GM19025 (cell line): ENCODE measurements around the gene MINDY4B.
"Not testable (repeated sequence)": the region's sequence is repeated elsewhere in the genome, so short reads cannot be mapped to it uniquely, and the experiment has no call there.

Experiments
- ATAC-seq: cut with Tn5 transposase; IDR thresholded peaks from one replicate; pipeline ENCODE4 v1.9.1; 2021; ENCODE audit warnings: mild to moderate bottlenecking, low read depth, moderate library complexity; ENCODE audit not compliant: unreplicated experiment

Gene MINDY4B

DNA sequence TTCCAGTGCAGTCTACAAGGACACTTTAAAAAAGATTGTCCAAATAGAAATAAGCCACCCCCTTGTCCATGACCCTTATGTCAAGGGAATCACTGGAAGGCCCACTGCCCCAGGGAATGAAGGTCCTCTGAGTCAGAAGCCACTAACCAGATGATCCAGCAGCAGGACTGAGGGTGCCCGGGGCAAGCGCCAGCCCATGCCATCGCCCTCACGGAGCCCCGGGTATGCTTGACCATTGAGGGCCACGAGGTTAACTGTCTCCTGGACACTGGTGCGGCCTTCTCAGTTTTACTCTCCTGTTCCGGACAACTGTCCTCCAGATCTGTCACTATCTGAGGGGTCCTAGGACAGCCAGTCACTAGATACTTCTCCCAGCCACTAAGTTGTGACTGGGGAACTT is 47.3 kb downstream of the MINDY4B start:
- not testable (repeated sequence) for ATAC-seq

DNA sequence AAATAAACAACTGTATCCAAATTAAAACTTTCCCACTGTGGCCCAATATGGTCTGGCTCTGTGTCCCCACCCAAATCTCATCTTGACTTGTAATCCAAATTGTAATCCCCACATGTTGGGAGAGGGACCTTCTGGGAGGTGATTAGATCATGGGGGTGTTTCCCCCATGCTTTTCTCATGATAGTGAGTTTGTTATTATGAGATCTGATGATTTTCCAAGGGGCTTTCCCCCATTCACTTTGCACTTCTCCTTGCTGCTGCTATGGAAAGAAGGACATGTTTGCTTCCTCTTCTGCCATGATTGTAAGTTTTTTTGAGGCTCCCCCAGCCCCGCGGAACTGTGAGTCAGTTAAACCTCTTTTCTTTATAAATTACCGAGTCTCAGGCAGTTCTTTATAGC is 55.0 kb downstream of the MINDY4B start:
- no peak for ATAC-seq

DNA sequence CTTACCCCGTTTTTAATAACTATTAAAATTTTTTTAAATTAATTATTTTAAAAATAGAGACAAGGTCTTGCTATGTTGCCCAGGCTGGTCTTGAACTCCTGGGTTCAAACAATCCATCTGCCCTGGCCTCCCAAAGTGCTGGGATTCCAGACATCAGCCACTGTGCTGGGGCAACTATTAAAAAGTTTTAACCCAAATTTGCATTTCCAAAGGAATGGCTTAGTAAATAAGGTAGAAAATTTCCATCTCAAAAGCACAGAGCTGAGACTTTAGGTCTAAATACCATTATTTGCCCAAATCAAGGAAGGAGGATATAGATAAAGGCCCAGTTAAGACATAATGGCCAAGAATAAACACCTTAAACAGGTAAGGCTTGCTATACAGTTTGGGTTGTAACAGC is 56.4 kb downstream of the MINDY4B start:
- ATAC-seq, result no peak

DNA sequence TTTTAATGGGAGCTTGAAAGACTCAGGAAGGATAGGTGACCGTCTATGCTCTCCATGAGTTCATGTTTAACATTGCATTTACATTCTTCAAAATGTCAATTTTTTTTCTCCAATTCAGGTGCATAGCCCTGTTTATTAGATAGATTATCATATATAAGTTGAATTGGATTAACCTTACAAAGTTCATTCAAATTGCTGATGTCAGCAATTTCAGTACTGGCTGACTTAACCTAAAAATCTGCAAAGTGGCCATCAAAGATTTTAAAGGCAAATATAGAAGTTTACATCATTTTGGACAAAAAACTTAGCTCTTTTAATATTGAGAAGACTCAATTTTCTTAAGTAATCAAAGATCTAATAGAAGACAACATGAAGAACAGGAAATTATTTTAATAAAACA is 57.8 kb downstream of the MINDY4B start:
- ATAC-seq, result no peak

DNA sequence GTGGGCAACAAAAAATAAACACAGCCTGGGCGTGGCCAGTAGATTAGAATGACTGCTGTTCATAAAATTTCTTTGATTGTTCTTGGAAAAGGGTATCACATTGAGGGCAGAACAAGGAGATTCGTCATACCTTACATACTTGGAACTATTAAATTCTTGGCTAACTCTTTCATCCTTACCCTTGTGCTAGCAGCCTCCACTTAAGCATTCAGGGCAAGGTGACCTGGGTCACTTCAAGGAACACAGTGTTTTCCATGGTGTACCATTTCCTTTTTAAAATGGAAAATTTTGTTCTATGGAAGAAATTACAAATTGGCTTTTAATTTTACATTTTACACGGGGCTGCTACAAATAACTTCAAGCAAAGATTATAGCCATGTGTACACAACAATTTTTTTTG is 60.8 kb downstream of the MINDY4B start:
- ATAC-seq, result no peak

DNA sequence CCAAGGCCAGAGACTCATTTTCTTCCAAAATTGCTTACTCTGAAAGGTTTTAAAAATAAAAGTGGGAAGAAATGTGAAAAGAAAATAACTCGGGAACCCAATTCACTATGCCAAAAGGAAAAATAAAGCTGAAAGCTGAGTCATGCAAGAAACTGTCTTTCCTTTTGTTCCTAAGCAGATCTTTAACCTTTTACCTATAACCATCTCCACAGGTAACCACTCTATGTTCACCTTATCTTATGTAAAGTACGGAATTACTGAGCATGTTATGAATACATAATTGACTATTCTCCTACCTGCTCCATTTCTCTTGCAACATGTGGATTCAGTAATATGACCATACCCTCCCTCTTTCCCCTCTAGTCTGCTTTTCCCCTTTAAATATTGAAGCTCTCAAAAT is 62.0 kb downstream of the MINDY4B start:
- no peak for ATAC-seq

DNA sequence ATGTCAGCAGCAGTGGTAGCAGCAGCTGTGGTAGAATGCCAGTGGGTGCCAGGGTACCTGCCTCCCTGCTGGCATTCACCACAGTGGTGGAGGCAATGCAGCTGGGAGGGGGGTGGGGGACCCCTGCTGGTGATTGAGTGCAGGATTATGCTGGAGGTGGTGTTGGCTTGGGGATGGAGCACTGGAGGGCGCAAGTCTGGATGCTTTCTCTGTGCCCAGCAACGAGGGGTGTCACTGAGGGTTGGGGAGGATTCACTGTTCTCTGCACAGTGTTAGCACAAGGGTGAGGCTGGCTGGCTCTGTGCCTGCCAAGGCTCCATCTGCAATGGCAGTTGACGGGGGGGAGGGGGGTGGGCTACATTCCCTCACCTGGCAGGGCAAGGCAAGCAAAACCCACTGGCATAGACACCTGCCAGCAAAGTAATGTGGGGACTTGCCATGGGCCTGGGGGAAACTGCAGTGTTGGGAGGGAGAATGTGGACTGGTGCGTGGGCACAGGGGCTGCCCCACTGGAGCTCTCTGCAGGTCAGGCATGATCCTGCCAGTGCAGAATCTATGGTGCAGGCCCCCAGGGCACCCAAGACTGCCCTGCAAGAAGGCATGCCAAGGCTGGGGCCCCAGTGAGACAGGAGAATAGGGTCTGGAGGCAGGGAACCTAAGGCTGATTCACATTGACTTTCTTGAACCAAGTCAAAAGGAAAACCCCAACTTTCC is 64.3 kb downstream of the MINDY4B start:
- ATAC-seq, result no peak

DNA sequence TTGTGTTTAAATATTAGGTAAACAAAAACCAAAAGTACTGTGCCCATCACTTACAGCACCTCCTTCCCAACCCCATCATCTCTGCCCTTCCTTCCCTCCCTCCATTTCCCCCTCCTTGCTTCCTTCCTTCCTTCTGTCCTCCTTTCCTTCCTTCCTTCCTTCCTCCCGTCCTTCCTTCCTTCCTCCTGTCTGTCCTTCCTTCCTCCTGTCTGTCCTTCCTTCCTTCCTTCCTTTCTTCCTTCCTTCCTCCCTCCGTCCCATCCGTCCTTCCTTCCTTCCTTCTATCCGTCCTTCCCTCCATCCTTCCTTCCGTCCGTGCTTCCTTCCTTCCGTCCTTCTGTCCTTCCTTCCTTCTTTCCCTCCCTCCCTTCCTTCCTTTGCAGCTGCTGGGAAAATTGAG is 74.5 kb downstream of the MINDY4B start:
- ATAC-seq, result no peak

DNA sequence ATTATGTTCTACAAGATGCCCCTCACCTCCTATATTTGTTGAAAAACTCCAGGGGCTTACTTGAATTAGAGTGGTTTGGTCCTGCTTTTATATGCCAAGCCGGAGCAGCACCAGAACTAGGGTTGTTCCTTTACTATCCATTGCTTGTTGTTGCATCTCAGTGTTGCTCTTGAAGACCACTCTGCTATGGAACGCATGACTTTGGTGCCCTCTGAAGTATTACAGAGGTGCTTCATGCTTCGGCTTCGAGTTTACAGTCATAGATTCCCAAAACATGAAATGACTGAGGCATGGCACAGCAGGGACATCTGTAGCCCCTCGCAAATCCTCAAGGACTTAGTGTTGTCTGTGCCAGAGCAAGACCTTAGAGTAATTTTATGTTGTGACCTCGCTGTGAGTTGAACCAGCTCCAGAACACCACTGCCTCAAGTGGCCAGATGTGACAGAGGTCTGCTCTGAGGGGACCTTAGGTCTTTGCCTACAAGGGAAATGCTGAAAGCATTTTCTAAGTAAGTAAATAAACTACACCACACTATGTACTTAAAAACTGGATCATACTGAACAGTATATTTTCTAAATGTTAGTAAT is 75.1 kb downstream of the MINDY4B start:
- ATAC-seq, result no peak

DNA sequence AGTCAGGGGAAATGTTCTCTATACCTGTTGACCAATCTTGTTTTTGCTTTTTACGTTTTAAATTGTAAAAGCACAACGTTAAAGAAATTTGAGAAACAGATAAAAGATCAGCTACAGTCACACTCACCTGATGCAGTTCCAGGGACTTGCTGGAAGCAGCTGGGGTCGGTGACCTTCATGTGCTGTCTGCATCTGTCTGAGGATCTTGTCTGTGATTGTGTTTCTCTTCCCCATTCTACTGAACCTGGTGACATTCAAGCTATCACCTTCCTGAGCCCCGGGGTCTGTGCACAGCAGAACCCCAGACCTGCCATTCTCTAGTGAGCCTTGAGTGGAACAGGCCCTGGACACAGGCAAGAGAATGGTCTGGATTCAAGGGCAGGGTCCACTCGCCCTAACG is 75.8 kb downstream of the MINDY4B start:
- no peak for ATAC-seq

DNA sequence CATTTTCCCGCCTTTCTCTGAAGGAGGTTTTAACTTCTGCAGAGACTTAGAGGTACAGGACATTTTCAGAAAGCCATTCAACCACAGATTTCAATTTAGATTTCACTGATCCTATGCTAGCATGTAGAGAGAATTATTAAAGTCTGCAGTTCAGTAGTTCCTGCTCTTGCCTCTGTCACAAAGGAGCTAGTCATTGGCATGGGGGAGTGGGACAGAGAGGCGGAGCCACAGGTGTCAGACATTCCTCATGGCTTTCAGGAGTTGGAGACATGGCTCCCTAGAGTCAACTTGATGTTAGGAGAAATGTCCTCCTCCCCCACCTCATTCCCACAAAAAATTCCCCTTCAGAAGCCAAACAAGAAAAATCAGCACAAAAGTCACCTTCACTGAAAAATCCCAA is 76.2 kb downstream of the MINDY4B start:
- no peak for ATAC-seq

DNA sequence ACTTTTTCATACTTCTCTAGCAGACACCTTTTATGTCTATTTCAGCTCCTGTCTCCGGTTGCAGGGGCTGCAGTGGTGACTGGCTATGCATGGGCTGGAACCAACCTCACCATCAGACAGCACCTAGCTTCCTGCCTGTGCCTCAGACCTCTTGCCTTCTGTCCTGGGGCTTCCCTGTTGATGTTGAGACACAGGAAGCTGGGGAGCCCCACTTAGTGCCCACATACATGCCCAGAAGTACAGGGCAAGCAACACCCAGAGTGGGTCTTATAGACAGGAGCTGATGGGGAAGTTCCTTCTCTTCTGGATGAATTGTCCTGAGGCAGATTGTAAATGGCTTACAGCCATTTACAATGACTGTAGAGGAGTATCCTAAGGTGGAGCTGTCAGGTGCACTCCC is 77.0 kb downstream of the MINDY4B start:
- no peak for ATAC-seq

DNA sequence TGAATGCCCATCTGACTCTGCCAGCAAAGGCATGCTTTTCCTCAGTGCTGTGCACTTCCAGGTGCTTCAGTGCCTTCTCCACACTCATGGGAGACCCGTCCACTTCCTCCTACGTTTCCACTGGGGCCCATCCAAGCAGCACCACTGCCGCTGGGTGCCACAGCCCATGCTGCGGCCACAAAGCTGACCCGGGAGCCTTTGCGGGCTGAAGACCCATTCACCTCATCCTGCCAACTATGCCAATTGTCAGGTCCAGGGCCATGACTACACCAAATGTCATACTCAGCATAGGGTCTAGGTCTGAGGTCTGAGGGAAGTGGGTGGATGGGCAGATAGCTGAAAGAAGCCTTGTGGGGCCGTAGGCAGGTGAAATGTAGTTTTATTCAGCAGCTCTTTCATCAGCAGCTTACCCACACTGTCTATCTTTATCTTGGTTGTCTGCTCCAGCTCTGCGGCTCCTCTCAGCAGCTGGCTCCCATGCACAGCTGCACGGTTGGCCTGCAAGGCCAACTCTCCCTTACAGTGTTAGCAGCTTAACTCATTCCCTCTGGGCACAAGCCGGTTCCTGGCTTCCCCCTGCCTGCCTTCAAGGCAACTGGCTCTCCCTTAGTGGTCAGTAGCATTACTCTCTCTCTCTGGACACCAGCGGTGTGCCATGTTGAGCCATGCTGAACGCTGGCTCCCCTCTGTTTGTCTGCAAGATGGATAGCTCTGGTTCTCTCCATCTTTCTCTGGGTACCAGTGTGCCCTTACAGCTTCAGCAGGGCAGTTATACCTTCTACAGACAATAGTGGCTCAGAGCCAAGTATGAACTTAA is 78.6 kb downstream of the MINDY4B start:
- ATAC-seq, result no peak

DNA sequence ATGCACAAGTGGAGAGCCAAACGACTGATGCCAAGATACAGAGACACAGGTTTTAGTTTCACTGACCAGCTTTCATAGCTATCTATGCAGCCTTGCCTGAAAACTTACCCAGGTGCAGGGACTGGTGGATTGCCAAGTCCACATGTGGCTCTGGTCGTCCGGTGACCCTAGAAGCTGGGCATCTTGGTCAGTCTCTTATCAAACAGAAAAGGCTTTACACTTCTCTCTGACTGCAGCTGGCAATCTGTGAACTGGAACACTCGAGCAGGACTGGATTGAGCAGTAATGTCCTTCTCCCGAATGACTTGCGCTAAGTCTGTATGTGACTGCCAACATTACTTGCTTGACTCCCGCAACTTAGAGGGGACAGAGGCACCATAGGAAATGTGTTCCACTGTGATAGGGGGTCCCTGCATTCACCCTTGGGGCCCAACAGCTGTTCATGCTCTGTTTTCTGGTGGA is 79.3 kb downstream of the MINDY4B start:
- no peak for ATAC-seq

DNA sequence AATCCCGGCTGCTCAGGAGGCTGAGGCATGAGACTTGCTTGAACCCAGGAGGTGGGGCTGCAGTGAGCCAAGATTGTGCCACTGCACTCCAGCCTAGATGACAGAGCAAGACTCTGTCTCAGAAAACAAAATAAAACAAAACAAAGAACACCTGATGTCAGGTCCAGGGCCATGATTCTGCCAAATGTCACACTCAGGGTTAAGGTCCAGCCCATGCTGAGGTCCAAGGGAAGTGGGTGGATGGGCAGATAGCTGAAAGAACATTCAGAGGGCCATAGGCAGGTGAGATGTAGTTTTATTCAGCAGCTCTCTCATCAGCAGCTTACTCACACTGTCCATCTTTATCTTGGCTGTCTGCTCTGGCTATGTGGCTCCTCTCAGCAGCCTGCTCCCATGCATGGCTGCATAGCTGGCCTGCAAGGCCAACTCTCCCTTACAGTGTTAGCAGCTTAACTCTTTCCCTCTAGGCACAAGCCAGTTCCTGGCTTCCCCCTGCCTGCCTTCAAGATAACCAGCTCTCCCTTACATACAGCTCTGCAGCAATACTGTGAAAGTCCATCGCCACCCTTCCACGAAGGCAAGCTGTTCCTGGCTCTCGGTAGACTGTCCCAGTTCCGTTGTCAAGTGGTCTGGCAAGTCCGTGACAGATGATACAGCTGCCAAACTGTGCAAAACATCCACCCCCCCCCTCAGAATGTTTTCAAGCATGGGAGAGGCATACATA is 79.9 kb downstream of the MINDY4B start:
- no peak for ATAC-seq

DNA sequence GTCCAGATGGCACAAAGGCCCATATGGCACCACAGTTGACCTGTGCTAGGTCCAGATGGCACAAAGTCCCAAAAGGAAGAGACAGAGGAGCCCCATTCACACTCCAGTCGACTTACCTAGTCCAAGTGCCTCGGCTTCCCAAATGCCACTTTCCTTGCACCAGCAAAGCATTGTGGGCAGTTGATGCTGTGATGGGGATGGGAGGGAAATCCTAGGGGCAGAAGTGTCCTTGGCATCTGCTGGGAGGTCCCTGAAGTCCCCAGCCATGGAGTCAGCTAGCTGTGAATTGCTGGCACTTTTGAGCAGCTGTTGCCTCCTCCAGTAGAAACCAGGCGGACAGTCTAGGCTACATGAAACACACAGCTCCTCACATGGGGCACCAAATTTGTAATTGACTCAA is 82.0 kb downstream of the MINDY4B start:
- no peak for ATAC-seq

DNA sequence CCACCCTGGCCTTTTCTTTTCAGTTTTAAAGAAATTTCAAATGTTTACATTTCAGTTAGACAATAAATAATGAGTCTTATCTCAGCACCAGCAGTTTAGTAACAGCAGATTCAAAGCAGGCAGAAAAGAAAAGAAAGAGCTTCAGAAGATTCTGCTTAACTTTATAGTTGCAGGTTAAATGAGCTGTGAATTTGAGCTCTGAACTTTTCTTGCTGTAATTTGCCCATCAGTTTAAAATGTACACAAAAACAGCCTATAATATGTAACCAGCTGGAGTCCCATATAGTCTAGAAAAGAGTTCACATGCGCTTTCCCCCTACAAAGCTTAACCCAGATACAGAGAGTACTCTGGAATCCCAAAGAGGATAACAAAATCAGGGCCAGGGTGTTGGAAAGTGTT is 82.6 kb downstream of the MINDY4B start:
- ATAC-seq, result no peak
